Testis (tissue), 3 donors: ENCODE data around the gene CD96. TPM values are rescaled to one million over a fixed set of nuclear protein-coding genes. Genes with fewer than 3 reads are reported as not detected.

Experiments used
- DNase-seq: peaks from one replicate; pipeline ENCODE4 v3.0.0-alpha.2; 2019
- H3K27ac ChIP-seq, 2 donors: fragments of 200-600 bp; sonication (generic); one replicate each; pipeline ENCODE4 v1.5.1; 2019
- H3K27me3 ChIP-seq: fragments of 200-600 bp; sonication (generic); one replicate; pipeline ENCODE4 v1.5.1; 2019
- H3K36me3 ChIP-seq: fragments of 200-600 bp; sonication (generic); one replicate; pipeline ENCODE4 v1.5.1; 2017; ENCODE audit warnings: low read depth; ENCODE audit errors: missing control alignments
- H3K4me1 ChIP-seq: fragments of 200-600 bp; sonication (generic); one replicate; pipeline ENCODE4 v1.5.1; 2019
- H3K4me3 ChIP-seq, 2 donors: fragments of 200-600 bp; sonication (generic); one replicate each; pipeline ENCODE4 v1.5.1; 2017 to 2019
- H3K9me3 ChIP-seq: fragments of 200-600 bp; sonication (generic); one replicate; pipeline ENCODE4 v1.5.1; 2017
- POLR2A ChIP-seq: fragments of 450-650 bp; IDR thresholded peaks from one replicate; pipeline ENCODE4 v1.6.1; 2017; ENCODE audit warnings: antibody characterized with exemption, mild to moderate bottlenecking, moderate library complexity
- WGBS, 2 donors: methylation state at CpG; one replicate each; pipeline ENCODE4 v1.1.5; 2018; 5-methylcytosine and 5-hydroxymethylcytosine counted together
- intact Hi-C: fragments of 100-400 bp; cut with DNase I; formaldehyde crosslinking; loops from one replicate; pipeline ENCODE4 v1.15.1; 2023; ENCODE audit warnings: low total_unique reads
- polyA plus RNA-seq: library from polyadenylated mRNA; stranded (reverse); fragments of 350-450 nt; fragmentation: Illumina TruSeq; extraction: RNeasy Lipid Tissue Mini Kit (QIAGEN cat#74804); gene quantifications from one replicate; pipeline ENCODE4 v1.2.3, GENCODE V29; 2014; ENCODE audit warnings: low read depth, low replicate concordance; ENCODE audit not compliant: insufficient read depth
- total RNA-seq, 2 donors: library from RNA; depleted of rRNA; stranded (reverse); fragments of >200 nt; gene quantifications; one replicate each; pipeline ENCODE4 v1.2.3, GENCODE V29; 2016
- TF ChIP-seq, protein P1 (sequence below), 3 experiments: fragments of 450-650 bp in 2 of 3; fragments of 200-600 bp in 1 of 3; sonication (generic) in 1 of 3; IDR thresholded peaks; one replicate each; pipeline ENCODE4 v1.5.1; 2016 to 2019; ENCODE audit warnings: antibody characterized with exemption in 3 of 3, mild to moderate bottlenecking in 2 of 3, moderate library complexity in 1 of 3

CD96 gene
- total and polyA plus RNA-seq, 3 donors from 2014 or later: 0.16 to 1.5 (median 0.99) TPM

DNA sequence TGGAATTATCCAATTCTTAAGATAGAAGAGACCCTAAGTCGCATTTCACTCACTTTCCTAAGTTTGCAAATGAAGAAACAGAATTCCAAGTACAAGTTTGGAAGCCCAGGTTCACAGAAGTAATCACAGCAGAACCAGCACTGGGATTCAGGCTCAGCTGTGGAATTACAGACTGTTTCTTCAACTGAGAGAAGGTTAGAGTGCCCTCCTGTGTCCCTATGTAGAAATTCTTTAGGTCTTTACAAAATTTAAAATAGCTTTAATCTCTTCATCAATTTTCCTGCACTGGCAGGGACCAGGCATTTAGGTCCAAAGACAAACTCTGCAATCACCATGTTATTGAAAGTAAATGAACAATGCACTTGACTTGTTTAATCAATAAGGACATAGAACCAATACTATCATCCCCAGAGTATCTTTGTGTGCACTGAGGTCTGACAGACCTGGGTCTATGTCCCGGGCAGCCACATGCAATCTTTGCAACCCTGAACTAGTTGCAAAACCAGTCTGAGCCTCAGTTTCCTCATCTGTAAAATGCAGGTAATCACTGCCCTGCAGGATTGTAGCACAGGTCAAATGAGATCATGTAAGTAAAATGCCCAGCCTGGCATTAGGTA lies 149.4 kb downstream of the CD96 start:
- H3K27ac ChIP-seq: no peak overlapping the region
- no peaks in the 10 kb centered on the region for H3K4me1 ChIP-seq
- no peak overlapping the region for H3K4me3 ChIP-seq
- DNase-seq: no peak
- intact Hi-C loops: no loop called here
- no peaks in the 10 kb centered on the region for H3K9me3 ChIP-seq
- H3K36me3 ChIP-seq: no peaks in the 10 kb centered on the region
- no peak for TF ChIP-seq POLR2A
- TF ChIP-seq, protein P1, sequence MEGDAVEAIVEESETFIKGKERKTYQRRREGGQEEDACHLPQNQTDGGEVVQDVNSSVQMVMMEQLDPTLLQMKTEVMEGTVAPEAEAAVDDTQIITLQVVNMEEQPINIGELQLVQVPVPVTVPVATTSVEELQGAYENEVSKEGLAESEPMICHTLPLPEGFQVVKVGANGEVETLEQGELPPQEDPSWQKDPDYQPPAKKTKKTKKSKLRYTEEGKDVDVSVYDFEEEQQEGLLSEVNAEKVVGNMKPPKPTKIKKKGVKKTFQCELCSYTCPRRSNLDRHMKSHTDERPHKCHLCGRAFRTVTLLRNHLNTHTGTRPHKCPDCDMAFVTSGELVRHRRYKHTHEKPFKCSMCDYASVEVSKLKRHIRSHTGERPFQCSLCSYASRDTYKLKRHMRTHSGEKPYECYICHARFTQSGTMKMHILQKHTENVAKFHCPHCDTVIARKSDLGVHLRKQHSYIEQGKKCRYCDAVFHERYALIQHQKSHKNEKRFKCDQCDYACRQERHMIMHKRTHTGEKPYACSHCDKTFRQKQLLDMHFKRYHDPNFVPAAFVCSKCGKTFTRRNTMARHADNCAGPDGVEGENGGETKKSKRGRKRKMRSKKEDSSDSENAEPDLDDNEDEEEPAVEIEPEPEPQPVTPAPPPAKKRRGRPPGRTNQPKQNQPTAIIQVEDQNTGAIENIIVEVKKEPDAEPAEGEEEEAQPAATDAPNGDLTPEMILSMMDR (IDR thresholded peaks at IDR 0.05): no peak
- no peaks in the 10 kb centered on the region for H3K27me3 ChIP-seq
- whole genome bisulfite sequencing, 2 donors: 48 to 55% methylated on average over 2 of the region's 2 CpGs

- H3K9me3 ChIP-seq: no peaks in the 10 kb centered on the region
- intact Hi-C loops: no loop called here
- no peak for TF ChIP-seq POLR2A
- no peak for DNase-seq
- WGBS, 2 donors: 66 to 67% methylated on average over 8 of the region's 8 CpGs
- no peaks in the 10 kb centered on the region for H3K4me1 ChIP-seq
- H3K36me3 ChIP-seq: no peaks in the 10 kb centered on the region
- H3K27ac ChIP-seq: no peak overlapping the region
- no peak overlapping the region for H3K4me3 ChIP-seq
- H3K27me3 ChIP-seq: no peaks in the 10 kb centered on the region
These were observed 150.9 kb downstream of the CD96 start for GRCh38 chr3:111692593-111693552.

GRCh38 chr3:111694471-111694870 lies 152.5 kb downstream of the CD96 start:
- no peak for DNase-seq
- Histone ChIP-seq H3K4me1 (no peaks in the 10 kb centered on the region), H3K27ac (no peak overlapping the region), H3K4me3 (no peak overlapping the region), H3K9me3 (no peaks in the 10 kb centered on the region), H3K27me3 (no peaks in the 10 kb centered on the region), H3K36me3 (no peaks in the 10 kb centered on the region)
- intact Hi-C loops: no loop called here
- WGBS, 2 donors: 90 to 95% methylated on average over 2 of the region's 2 CpGs
- TF ChIP-seq POLR2A: no peak
- TF ChIP-seq, protein P1 (IDR thresholded peaks at IDR 0.05): no peak

GRCh38 chr3:111695636-111696117 lies 153.7 kb downstream of the CD96 start:
- no peaks in the 10 kb centered on the region for H3K9me3 ChIP-seq
- H3K4me1 ChIP-seq: no peaks in the 10 kb centered on the region
- no peaks in the 10 kb centered on the region for H3K27me3 ChIP-seq
- DNase-seq: no peak
- intact Hi-C loops: no loop called here
- H3K36me3 ChIP-seq: no peaks in the 10 kb centered on the region
- no peak overlapping the region for H3K4me3 ChIP-seq
- H3K27ac ChIP-seq: no peak overlapping the region
- TF ChIP-seq POLR2A: no peak
- TF ChIP-seq, protein P1 (IDR thresholded peaks at IDR 0.05): no peak
- 86 to 95% methylated on average over 1 of the region's 1 CpG for WGBS, 2 donors

- Histone ChIP-seq H3K4me1 (no peaks in the 10 kb centered on the region), H3K4me3 (no peak overlapping the region), H3K36me3 (no peaks in the 10 kb centered on the region), H3K27ac (no peak overlapping the region), H3K27me3 (no peaks in the 10 kb centered on the region), H3K9me3 (no peaks in the 10 kb centered on the region)
- intact Hi-C loops: no loop called here
- TF ChIP-seq, protein P1 (IDR thresholded peaks at IDR 0.05): no peak
- TF ChIP-seq POLR2A: no peak
- DNase-seq: no peak
- WGBS, 2 donors: 74 to 81% methylated on average over 3 of the region's 3 CpGs
These were observed 158.1 kb downstream of the CD96 start for GRCh38 chr3:111700054-111700453.
